ENCODE measurements around the gene SMYD2. TPM values are rescaled to one million over a fixed set of nuclear protein-coding genes. Genes with fewer than 3 reads are reported as not detected.

SMYD2 gene
- total RNA-seq (10 to 100 TPM; 75.5 to 89.4 TPM), polyA plus RNA-seq (ENCODE audit: insufficient read depth, low read depth, low replicate concordance) (73.9 TPM)
- long read RNA-seq, donor 1, transcript SMYD2-201 (12 exons, 1,671 nt), result major isoform, 17 of 36 reads
- long read RNA-seq, donor 1, partial matches to known transcripts, result 17 of 36 reads
- long read RNA-seq, donor 1, other reads (novel, unspliced or antisense), result 0 of 36 reads
- long read RNA-seq, donor 2, transcript SMYD2-201 (12 exons, 1,671 nt), result major isoform, 20 of 22 reads
- long read RNA-seq, donor 2, partial matches to known transcripts, result 0 of 22 reads
- long read RNA-seq, donor 2, other reads (novel, unspliced or antisense), result 0 of 22 reads

- intact Hi-C loops (cut with DNase I; ENCODE audit: low total_unique reads), result no loop called here
- peak; percentile 80 for DNase-seq
These were observed at the start of gene SMYD2 for GRCh38 chr1:214281021-214281719. Gene SMYD2 (plus strand): TSS chr1:214281159. CDS start chr1:214281255, 96 bp downstream.

GRCh38 chr1:214233856-214234634 is 46.9 kb upstream of the SMYD2 start:
- Histone ChIP-seq H3K4me1 (no peaks in the 10 kb centered on the region), H3K27ac (no peak overlapping the region), H3K36me3 (ENCODE audit: low read depth, missing control alignments) (no peaks in the 10 kb centered on the region), H3K4me3 (no peak overlapping the region), H3K9me3 (no peaks in the 10 kb centered on the region), H3K27me3 (no peaks in the 10 kb centered on the region)
- WGBS, 2 donors, result 65 to 68% methylated on average over 9 of the region's 9 CpGs
- TF ChIP-seq POLR2A (IDR thresholded peaks at IDR 0.05) (no peak), CTCF (IDR thresholded peaks at IDR 0.05) (no peak)
- intact Hi-C loops (cut with DNase I; ENCODE audit: low total_unique reads), result no loop called here
- DNase-seq, result no peak

More at GRCh38 chr1:214281021-214281719, at the start of gene SMYD2:
- H3K4me3 ChIP-seq, result peak within 1 kb of the TSS; percentile 74 to 93
- TF ChIP-seq CTCF (IDR thresholded peaks at IDR 0.05) (no peak), POLR2A (IDR thresholded peaks at IDR 0.05) (no peak)
- no peaks in the 10 kb centered on the region for H3K27me3 ChIP-seq
- H3K27ac ChIP-seq, result peak within 1 kb of the TSS; percentile 90 to 94
- H3K9me3 ChIP-seq, result no peaks in the 10 kb centered on the region
- no peaks in the 10 kb centered on the region for H3K36me3 ChIP-seq (ENCODE audit: low read depth, missing control alignments)
- 2 to 3% methylated on average over 17 to 20 of the region's 94 CpGs for WGBS, 2 donors
- peaks cover 29% of the 10 kb centered on the region for H3K4me1 ChIP-seq

- TF ChIP-seq CTCF (IDR thresholded peaks at IDR 0.05) (no peak), POLR2A (IDR thresholded peaks at IDR 0.05) (no peak)
- no peaks in the 10 kb centered on the region for H3K9me3 ChIP-seq
- no peak overlapping the region for H3K4me3 ChIP-seq
- H3K4me1 ChIP-seq, result no peaks in the 10 kb centered on the region
- WGBS, 2 donors, result 76 to 80% methylated on average over 3 of the region's 3 CpGs
- intact Hi-C loops (cut with DNase I; ENCODE audit: low total_unique reads), result no loop called here
- H3K27me3 ChIP-seq, result no peaks in the 10 kb centered on the region
- H3K36me3 ChIP-seq (ENCODE audit: low read depth, missing control alignments), result no peaks in the 10 kb centered on the region
- DNase-seq, result no peak
- H3K27ac ChIP-seq, result no peak overlapping the region
These were observed 46.3 kb upstream of the SMYD2 start for GRCh38 chr1:214234635-214235025.

GRCh38 chr1:214236477-214236876 is 44.5 kb upstream of the SMYD2 start:
- Histone ChIP-seq H3K36me3 (ENCODE audit: low read depth, missing control alignments) (no peaks in the 10 kb centered on the region), H3K9me3 (no peaks in the 10 kb centered on the region), H3K27me3 (no peaks in the 10 kb centered on the region), H3K4me1 (no peaks in the 10 kb centered on the region), H3K4me3 (no peak overlapping the region), H3K27ac (no peak overlapping the region)
- intact Hi-C loops (cut with DNase I; ENCODE audit: low total_unique reads), result no loop called here
- DNase-seq, result no peak
- WGBS, 2 donors, result 45 to 74% methylated on average over 2 of the region's 2 CpGs
- TF ChIP-seq POLR2A (IDR thresholded peaks at IDR 0.05), result no peak
- no peak for TF ChIP-seq CTCF (IDR thresholded peaks at IDR 0.05)

Measured in testis (tissue), 5 donors.